ENCODE data around the gene EYA4.
"Not testable (repeated sequence)": the region's sequence is repeated elsewhere in the genome, so short reads cannot be mapped to it uniquely, and the experiment has no call there.

Gene EYA4

GRCh38 chr6:133505681-133506080, 264.5 kb downstream of the EYA4 start:
- no peak for DNase-seq (ENCODE audit: low spot score)
- no peak for FAIRE-seq

DNA sequence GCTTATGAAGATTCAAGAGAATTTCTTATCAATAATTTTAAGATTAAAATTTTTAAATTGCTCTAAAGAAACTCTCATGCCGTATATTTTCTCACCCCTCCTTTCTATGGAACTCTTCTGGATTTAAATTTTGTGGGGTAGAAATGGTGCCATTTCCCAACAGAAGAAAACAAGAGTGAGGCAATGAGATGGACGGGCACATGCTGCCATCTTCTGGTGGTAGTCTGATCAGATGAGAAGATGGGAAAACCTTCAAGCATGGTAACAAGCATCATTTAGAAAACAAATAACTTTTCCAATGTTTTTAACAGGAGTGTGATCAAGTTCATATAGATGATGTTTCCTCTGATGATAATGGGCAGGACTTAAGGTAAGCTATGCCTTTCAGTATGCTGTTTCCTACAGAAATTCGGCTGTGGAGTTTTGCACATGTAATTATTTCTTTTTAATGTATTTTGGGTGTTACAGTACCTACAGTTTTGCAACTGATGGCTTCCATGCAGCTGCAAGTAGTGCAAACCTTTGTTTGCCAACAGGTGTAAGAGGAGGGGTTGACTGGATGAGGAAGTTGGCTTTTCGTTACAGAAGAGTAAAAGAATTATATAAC, 271.4 kb downstream of the EYA4 start:
- DNase-seq (ENCODE audit: low spot score) (peak; percentile 37), FAIRE-seq (peak; percentile 61)

GRCh38 chr6:133523816-133524215, 282.7 kb downstream of the EYA4 start:
- DNase-seq (ENCODE audit: low spot score): no peak
- FAIRE-seq: no peak

DNA sequence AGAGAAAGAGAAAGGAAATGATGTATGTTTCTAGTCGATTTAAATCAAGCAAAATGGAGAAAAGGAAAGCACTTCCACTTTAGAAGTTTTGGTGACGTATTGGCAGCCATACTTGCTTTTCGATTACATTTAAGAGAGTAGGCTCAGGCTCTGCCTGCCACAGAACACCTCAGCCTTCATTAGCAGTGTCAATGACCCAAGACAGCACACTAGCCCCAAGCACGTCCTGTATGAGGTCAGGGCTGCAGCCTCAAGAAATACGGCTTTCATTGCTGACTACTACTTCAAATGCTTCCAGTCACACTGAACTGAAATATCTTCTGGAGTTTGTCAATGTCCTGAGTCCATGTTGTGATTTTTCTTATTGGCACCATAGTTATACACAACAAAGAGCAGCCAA, 285.3 kb downstream of the EYA4 start:
- FAIRE-seq (no peak), DNase-seq (ENCODE audit: low spot score) (no peak)

DNA sequence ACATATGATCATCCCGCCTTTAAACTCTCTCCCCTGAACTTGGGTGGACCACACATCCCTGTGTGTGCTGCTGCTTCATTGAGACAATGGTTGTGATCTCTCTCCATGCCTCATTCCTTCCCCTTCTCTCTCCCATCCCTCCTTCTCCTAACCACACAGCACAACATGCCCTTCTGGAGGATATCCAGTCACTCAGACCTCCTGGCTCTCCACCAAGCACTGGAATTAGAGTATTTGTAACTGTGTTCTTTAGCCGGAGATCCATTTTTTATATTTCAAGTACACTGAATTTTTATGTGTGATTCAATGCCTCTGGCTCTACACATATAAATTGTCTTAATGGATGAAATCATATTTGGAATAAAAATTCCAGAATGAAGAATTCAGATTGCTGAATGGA, 287.4 kb downstream of the EYA4 start:
- DNase-seq (ENCODE audit: low spot score) (no peak), FAIRE-seq (no peak)

- no peak for DNase-seq (ENCODE audit: low spot score)
- no peak for FAIRE-seq
These were observed 291.8 kb downstream of the EYA4 start for GRCh38 chr6:133532908-133533307.

GRCh38 chr6:133539502-133540259, 298.5 kb downstream of the EYA4 start:
- FAIRE-seq (no peak), DNase-seq (ENCODE audit: low spot score) (no peak)

DNA sequence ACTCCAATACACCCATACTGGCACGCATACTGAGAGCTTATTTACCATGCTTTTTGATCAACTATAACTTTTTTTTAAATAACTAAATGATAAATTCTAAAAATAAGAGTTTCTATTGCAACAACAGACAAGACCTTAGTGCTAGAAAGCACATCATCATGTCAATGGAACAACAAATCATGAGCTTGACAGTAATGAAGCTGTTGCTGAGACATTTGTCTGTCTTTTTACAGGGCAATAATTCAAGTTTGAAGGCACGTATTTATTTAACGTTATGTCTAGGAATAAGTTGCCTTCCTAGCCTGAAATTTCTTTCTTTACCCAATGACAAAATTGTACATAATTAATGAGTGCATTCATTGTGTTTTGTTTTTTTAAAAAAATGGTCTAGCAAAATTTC, 299.2 kb downstream of the EYA4 start:
- no peak for FAIRE-seq
- DNase-seq (ENCODE audit: low spot score): no peak

DNA sequence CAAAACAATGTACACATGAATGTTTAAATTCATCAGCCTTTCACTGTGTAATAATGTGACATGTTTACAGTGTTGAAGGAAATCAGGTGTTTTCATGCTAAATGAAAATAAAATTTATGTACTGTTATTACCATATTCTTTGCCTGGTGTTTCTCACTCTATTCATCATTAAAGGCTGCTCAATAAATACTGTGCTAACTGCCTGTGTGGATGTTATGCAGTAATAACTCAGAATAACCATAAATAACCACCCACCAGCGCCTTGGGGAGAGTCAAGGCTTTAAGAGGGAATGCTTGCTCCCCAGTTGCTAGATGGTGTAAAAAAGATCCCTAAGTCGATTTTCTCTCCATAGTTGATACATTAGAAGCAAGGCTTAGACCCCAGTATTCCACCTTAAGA, 299.9 kb downstream of the EYA4 start:
- no peak for FAIRE-seq

DNA sequence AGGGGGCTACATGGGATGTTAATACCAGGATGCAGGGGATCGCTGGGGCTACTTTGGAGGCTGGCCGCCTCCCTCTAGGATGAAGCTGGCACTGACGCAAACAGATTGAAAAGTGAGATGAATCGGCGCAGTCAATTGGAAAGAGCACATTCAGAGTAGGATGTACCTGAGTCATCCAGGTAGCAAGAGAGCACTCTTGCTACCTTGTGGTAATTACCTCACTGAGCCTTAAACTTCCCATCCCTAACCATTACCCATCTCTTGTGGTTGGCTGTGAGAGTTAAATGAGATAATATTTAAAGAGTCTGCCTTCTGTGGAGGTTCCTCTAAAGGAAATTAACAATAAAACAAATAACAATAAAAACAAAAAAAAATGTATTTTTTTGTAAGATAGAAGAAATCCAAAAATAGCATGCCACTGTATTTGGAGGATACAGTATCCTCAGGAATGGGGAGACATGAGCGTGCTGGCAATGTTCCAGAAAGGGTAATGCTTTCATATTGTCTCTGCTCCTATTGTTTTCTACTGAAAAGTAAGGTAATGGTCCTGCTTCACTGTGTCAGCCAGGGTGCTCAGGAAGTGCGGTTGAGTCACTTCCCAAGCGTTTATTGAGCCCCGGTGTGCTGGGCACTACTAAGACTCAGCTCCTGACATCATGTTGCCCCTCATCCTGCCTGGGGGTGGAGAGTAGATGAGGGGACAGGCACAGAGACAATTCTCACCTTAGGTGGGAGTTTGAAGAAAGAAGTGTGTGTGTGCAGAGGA, 301.1 kb downstream of the EYA4 start:
- FAIRE-seq: no peak
- peak; percentile 8 for DNase-seq (ENCODE audit: low spot score)

More for the DNA sequence above, 299.9 kb downstream of the EYA4 start:
- no peak for DNase-seq (ENCODE audit: low spot score)

- no peak for FAIRE-seq
- no peak for DNase-seq (ENCODE audit: low spot score)
These were observed 303.3 kb downstream of the EYA4 start for GRCh38 chr6:133544419-133544818.

- FAIRE-seq (no peak), DNase-seq (ENCODE audit: low spot score) (no peak)
These were observed 304.9 kb downstream of the EYA4 start for GRCh38 chr6:133546098-133546497.

GRCh38 chr6:133547136-133547535, 306.0 kb downstream of the EYA4 start:
- FAIRE-seq (no peak), DNase-seq (ENCODE audit: low spot score) (no peak)

GRCh38 chr6:133548423-133549159, 307.4 kb downstream of the EYA4 start:
- DNase-seq (ENCODE audit: low spot score): no peak
- no peak for FAIRE-seq

GRCh38 chr6:133549371-133549801, 308.2 kb downstream of the EYA4 start:
- no peak for FAIRE-seq

GRCh38 chr6:133550026-133550425, 308.9 kb downstream of the EYA4 start:
- no peak for DNase-seq (ENCODE audit: low spot score)

More at GRCh38 chr6:133549371-133549801, 308.2 kb downstream of the EYA4 start:
- no peak for DNase-seq (ENCODE audit: low spot score)

GRCh38 chr6:133551436-133551835, 310.3 kb downstream of the EYA4 start:
- DNase-seq (ENCODE audit: low spot score): no peak
- no peak for FAIRE-seq

More at GRCh38 chr6:133550026-133550425, 308.9 kb downstream of the EYA4 start:
- FAIRE-seq: no peak

GRCh38 chr6:133551847-133552341, 310.7 kb downstream of the EYA4 start:
- no peak for FAIRE-seq
- DNase-seq (ENCODE audit: low spot score): peak; percentile 8

DNA sequence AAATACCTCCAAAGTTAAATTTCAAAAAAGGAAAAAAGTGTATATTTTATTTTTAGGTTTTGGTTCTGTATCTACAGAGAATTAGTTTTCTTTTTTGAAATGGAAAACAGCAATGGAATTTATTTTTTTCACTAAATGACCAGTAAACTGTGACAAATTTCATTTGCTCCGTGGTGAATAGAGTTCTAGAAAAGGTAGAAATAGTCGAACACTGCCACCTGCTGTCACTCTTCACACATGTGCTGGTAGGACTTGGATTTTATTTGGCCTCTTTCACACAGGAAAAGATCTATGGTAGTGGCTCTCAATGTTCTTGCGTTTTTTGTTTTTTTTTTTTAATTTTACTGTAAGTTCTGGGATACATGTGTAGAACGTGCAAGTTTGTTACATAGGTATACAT, 312.5 kb downstream of the EYA4 start:
- peak; percentile 17 for DNase-seq (ENCODE audit: low spot score)
- FAIRE-seq: peak; percentile 78

DNA sequence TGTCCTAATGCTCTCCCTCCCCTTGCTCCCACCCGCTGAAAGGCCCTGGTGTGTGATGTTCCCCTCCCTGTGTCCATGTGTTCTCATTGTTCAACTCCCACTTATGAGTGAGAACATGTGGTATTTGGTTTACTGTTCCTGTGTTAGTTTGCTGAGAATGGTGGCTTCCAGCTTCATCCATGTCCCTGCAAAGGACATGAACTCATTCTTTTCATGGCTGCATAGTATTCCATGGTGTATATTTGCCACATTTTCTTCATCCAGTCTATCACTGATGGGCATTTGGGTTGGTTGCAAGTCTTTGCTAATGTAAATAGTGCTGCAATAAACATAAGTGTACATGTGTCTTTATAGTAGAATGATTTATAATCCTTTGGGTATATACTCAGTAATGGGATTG, 313.0 kb downstream of the EYA4 start:
- FAIRE-seq; DNase-seq (ENCODE audit: low spot score): not testable (repeated sequence)

- no peak for FAIRE-seq
- DNase-seq (ENCODE audit: low spot score): no peak
These were observed 314.5 kb downstream of the EYA4 start for GRCh38 chr6:133555685-133556084.

All from RCC 7860 (cell line).